Sigmoid colon (tissue), 4 donors: Measurements from ENCODE around the gene FOXN4.

Experiments
- CTCF ChIP-seq, 4 experiments: fragments of 450-650 bp in 3 of 4; fragments of 200-600 bp in 1 of 4; IDR thresholded peaks; one replicate each; pipeline ENCODE4 v1.5.1; 2016 to 2019; ENCODE audit warnings: antibody characterized with exemption in 4 of 4, mild to moderate bottlenecking in 3 of 4, moderate library complexity in 2 of 4
- POLR2A ChIP-seq, 2 donors: fragments of 450-650 bp; IDR thresholded peaks; one replicate each; pipeline ENCODE4 v1.6.1; 2016; ENCODE audit warnings: antibody characterized with exemption in 2 of 2, mild to moderate bottlenecking in 2 of 2, moderate library complexity in 2 of 2
- POLR2AphosphoS5 ChIP-seq, 4 donors: sonication (generic); formaldehyde crosslinking; IDR thresholded peaks; one replicate each; pipeline ENCODE4 v1.6.1; 2017; ENCODE audit warnings: antibody characterized with exemption in 4 of 4

- TF ChIP-seq POLR2A (IDR thresholded peaks at IDR 0.05) (no peak), CTCF (IDR thresholded peaks at IDR 0.05) (no peak), POLR2AphosphoS5 (IDR thresholded peaks at IDR 0.05) (no peak)
Observed at GRCh38 chr12:109246221-109246620, 62.9 kb downstream of the FOXN4 start.
